SU-DHL-6 (cell line): ENCODE data around the gene PIGL.

Experiments used
- EZH2phosphoT487 ChIP-seq: fragments of 200-600 bp; sonication (generic), shearing (Covaris generic); conservative IDR thresholded peaks from 2 replicates; pipeline ENCODE4 v1.6.1; 2018; ENCODE audit warnings: mild to moderate bottlenecking, antibody characterized with exemption, low read length, moderate library complexity, mixed read lengths
- TF ChIP-seq, protein P1 (sequence below): fragments of 200-600 bp; sonication (generic); IDR thresholded peaks from one replicate; pipeline ENCODE4 v1.5.1; 2017; ENCODE audit warnings: antibody characterized with exemption, mild to moderate bottlenecking, low read length, moderate library complexity; ENCODE audit not compliant: insufficient read depth, poor library complexity, severe bottlenecking

DNA sequence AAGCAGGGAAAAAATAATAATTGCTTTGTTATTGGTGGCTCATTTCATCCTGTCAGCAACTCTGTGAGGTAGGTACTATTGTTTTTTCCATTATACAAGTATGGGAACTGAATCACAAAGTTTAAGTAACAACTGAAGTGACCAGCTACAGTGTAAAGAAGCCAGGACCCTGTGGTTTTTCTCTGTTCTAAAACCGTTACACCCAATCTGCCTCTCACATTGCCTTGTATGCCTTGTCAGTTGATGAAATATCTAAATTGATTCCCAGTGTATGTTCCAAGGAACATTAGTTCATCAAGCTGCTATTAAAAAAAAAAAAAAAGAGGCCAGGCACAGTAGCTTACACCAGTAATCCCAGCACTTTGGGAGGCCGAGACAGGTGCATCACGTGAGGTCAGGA, 5.4 kb downstream of the PIGL start:
- TF ChIP-seq, protein P1, sequence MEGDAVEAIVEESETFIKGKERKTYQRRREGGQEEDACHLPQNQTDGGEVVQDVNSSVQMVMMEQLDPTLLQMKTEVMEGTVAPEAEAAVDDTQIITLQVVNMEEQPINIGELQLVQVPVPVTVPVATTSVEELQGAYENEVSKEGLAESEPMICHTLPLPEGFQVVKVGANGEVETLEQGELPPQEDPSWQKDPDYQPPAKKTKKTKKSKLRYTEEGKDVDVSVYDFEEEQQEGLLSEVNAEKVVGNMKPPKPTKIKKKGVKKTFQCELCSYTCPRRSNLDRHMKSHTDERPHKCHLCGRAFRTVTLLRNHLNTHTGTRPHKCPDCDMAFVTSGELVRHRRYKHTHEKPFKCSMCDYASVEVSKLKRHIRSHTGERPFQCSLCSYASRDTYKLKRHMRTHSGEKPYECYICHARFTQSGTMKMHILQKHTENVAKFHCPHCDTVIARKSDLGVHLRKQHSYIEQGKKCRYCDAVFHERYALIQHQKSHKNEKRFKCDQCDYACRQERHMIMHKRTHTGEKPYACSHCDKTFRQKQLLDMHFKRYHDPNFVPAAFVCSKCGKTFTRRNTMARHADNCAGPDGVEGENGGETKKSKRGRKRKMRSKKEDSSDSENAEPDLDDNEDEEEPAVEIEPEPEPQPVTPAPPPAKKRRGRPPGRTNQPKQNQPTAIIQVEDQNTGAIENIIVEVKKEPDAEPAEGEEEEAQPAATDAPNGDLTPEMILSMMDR, result no peak
- no peak for TF ChIP-seq EZH2phosphoT487
